Fibroblast of pulmonary artery (primary cell): Measurements from ENCODE around the gene CELF1.
A peak's percentile ranks its signal among the peaks of the same experiment; 100 is the strongest.

ENCODE experiments used
- DNase-seq: peaks from one replicate; pipeline ENCODE4 v3.0.0-alpha.2; 2010; ENCODE audit warnings: low read depth
- H3K4me3 ChIP-seq: replicated peaks from 2 replicates; pipeline ENCODE4 v1.5.1; 2011; ENCODE audit warnings: low read depth, mild to moderate bottlenecking, control low read depth, low read length, moderate library complexity
- TF ChIP-seq, protein P1 (sequence below): IDR thresholded peaks from 2 replicates; pipeline ENCODE4 v1.5.1; 2011; ENCODE audit warnings: mild to moderate bottlenecking, control low read depth, low read length, inconsistent platforms; ENCODE audit errors: missing control alignments

CELF1 gene

DNA sequence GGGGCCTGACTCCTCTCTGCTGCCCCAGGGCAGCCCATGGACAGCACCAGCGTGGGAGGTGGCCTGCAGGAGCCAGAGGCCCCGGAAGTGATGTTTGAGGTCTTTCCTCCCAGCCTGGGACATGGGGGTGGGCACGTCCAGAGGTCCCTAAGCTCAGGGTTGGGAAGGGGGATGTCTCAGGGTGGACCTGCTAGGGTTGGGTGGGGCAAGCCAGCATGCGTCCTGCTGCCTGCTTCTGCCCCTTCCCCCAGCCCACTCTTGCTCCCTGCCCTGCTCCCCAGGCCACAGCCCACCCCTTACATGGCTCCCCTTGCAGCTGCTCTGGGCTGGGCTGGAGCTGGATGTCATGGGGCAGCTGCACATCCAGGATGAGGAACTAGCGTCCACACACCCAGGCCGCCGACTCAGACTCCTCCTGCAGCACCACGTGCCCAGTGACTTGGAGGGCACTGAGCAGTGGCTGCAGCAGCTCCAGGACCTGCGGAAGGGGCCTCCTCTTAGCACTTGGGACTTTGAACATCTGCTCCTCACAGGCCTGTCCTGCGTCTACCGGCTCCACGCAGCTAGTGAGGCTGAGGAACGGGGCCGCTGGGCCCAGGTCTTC lies 34.9 kb upstream of the CELF1 start:
- DNase-seq = no peak
- TF ChIP-seq, protein P1, sequence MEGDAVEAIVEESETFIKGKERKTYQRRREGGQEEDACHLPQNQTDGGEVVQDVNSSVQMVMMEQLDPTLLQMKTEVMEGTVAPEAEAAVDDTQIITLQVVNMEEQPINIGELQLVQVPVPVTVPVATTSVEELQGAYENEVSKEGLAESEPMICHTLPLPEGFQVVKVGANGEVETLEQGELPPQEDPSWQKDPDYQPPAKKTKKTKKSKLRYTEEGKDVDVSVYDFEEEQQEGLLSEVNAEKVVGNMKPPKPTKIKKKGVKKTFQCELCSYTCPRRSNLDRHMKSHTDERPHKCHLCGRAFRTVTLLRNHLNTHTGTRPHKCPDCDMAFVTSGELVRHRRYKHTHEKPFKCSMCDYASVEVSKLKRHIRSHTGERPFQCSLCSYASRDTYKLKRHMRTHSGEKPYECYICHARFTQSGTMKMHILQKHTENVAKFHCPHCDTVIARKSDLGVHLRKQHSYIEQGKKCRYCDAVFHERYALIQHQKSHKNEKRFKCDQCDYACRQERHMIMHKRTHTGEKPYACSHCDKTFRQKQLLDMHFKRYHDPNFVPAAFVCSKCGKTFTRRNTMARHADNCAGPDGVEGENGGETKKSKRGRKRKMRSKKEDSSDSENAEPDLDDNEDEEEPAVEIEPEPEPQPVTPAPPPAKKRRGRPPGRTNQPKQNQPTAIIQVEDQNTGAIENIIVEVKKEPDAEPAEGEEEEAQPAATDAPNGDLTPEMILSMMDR = no peak
- no peak overlapping the region for H3K4me3 ChIP-seq

- H3K4me3 ChIP-seq = no peak overlapping the region
- TF ChIP-seq, protein P1 = no peak
- DNase-seq = no peak
These were observed 34.2 kb upstream of the CELF1 start for GRCh38 chr11:47587039-47587716.

GRCh38 chr11:47586098-47586855 lies 33.3 kb upstream of the CELF1 start, which contains the start of gene FAM180B:
Gene FAM180B, plus strand, starts transcription at chr11:47586678. Its CDS starts 91 bp downstream, at chr11:47586769.
- no peak for DNase-seq
- no peak within 1 kb of the TSS for H3K4me3 ChIP-seq
- TF ChIP-seq, protein P1 = no peak

DNA sequence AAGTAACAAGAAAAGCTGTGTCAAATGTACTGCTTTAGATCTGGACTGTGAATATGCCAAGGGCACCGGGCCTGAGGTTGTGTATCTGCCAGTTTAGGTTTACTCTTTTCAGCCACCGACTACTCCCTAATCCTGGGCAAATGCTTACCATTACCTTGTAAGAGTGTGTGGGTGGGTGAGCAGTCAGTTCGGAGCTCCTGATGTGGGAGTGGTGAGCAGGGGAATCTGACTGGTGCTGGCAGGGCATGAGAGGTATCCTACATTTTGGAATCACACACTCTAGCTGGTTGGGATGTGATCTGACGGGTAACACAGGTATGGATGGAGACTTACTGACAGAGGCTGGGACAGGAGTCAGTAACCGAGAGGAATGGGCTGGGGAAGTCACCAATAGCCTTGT lies 30.9 kb upstream of the CELF1 start:
- no peak overlapping the region for H3K4me3 ChIP-seq
- no peak for DNase-seq
- TF ChIP-seq, protein P1 = no peak

DNA sequence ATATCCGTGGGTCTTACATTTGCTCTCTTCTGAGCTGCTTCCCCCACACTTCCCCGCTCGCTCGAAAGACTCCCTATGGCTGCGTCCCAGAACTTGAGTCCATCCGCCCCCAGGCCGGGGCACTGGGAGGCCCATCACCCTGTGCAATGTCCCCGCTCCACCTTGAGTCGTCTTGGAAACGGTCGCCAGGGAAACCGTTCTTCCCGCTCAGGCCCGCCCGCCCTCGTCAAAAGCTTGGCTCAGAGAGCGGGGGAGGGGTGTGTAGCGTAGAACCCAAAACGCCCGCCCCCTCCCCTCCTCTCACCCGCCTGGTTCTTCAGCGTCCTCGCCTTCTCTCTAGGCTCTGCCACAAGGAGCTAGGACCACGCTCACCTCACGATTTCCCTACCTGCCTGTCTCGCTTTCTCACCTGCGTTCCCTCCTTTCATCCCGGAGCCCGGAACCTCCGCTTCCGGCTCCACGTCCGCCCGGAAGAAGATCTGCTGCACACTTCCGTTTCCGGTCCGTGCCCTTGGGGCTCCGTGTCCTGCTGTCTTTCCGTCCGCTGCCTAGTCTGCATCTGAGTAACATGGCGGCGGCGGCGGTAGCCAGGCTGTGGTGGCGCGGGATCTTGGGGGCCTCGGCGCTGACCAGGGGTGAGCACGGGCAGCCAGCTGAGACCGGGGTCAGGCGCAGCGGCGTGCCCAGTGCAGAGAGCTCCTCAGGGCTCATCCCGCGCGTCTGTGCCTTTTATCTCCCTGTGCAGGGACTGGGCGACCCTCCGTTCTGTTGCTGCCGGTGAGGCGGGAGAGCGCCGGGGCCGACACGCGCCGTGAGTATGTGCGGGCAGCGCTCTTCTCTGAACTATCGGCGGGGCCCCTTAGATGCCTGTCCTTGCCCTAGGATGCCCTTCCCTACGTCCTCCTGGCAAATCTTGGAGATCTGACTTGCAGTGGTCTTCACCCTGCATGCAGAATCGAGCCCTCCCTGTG lies 25.9 kb upstream of the CELF1 start, which contains the start of the genes KBTBD4 and NDUFS3:
Gene KBTBD4, minus strand, starts transcription at position 447 of the 971 bp plus-strand sequence. Its CDS starts 19 bp downstream, at position 428.
Gene NDUFS3, plus strand, starts transcription at position 551 of the 971 bp plus-strand sequence. Its CDS starts 18 bp downstream, at position 569.
- TF ChIP-seq, protein P1 = no peak
- peak within 1 kb of the TSS; percentile 68 for H3K4me3 ChIP-seq
- DNase-seq = peak; percentile 90

DNA sequence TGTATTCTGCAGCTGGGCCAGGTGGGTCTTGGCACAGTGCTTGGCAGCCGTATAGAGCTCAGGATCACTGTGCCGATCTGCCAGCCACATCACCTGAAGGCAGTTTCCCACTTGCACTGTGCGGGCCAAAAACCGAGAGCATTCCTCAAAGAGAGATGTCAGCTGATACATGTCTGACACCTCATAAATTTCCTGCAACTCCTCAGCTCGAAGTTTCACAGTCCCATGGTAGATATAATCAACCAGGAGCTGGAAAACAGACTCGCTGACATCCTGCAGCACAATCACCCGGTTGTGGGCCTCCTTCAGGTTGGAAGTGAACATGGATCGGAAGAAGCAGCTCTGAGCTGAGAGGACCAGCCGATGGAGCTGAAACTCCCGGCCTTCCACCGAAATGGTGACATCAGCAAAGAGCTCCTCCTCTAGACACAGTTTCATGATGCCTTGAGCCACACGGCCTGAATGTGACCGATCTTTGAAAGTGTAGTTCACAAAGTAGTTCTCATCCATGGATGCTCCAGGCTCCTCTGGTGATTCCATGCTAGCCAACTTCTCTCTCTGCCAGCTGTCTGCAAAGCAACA lies 24.6 kb upstream of the CELF1 start:
- H3K4me3 ChIP-seq = peak overlapping the region; percentile 68
- DNase-seq = no peak
- TF ChIP-seq, protein P1 = no peak
